ENCODE data around the gene PORCN. TPM values are rescaled to one million over a fixed set of nuclear protein-coding genes. Genes with fewer than 3 reads are reported as not detected.
A peak's percentile ranks its signal among the peaks of the same experiment; 100 is the strongest.

The PORCN gene
- total RNA-seq, 4 donors from 2014 or later = 15.0 to 21.5 (median 18.9) TPM

GRCh38 chrX:48538641-48539344 lies 30.0 kb downstream of the PORCN start:
- Histone ChIP-seq H3K27ac (replicated peaks in 1 of 4) (peak overlapping the region; percentile 88 to 92 (median 88)), H3K4me3 (peak overlapping the region; percentile 64 to 82 (median 70)), H3K4me1 (peaks cover 4 to 13% (median 11%) of the 10 kb centered on the region in 4 donors), H3K9me3 (no peaks in the 10 kb centered on the region), H3K27me3 (no peaks in the 10 kb centered on the region), H3K36me3 (peaks cover 0 to 10% (median 4%) of the 10 kb centered on the region in 4 donors)
- TF ChIP-seq POLR2A (IDR thresholded peaks at IDR 0.05; ENCODE audit: low read depth) (no peak), POLR2AphosphoS5 (IDR thresholded peaks at IDR 0.05) (no peak), CTCF (IDR thresholded peaks at IDR 0.05) (no peak), EP300 (IDR thresholded peaks at IDR 0.05) (no peak)
- WGBS = 84% methylated on average over 22 of the region's 23 CpGs
- DNase-seq (ENCODE audit: extremely low spot score) = no peak
- intact Hi-C loops (cut with DNase I) = no loop called here

- TF ChIP-seq CTCF (IDR thresholded peaks at IDR 0.05) = peak; percentile 32 to 49 (median 34)
- TF ChIP-seq POLR2A (IDR thresholded peaks at IDR 0.05; ENCODE audit: low read depth) = peak; percentile 29
- TF ChIP-seq EP300 (IDR thresholded peaks at IDR 0.05) = no peak
- peak; percentile 75 to 77 for TF ChIP-seq POLR2AphosphoS5 (IDR thresholded peaks at IDR 0.05)
- peak; percentile 99 for DNase-seq (ENCODE audit: extremely low spot score)
- Histone ChIP-seq H3K4me1 (peaks cover 4 to 13% (median 11%) of the 10 kb centered on the region in 4 donors), H3K4me3 (peak within 1 kb of the TSS; percentile 64 to 82 (median 70)), H3K27me3 (no peaks in the 10 kb centered on the region), H3K27ac (replicated peaks in 1 of 4) (peak within 1 kb of the TSS; percentile 88 to 92 (median 88)), H3K9me3 (no peaks in the 10 kb centered on the region), H3K36me3 (peaks cover 0 to 10% (median 5%) of the 10 kb centered on the region in 4 donors)
- intact Hi-C loops (cut with DNase I) = loop anchor here (2.0 kb wide), 1 partner anchor 33 kb away; no protein-coding TSS in a partner anchor
- 66% methylated on average over 33 of the region's 59 CpGs for WGBS
Observed at GRCh38 chrX:48539345-48540027, 30.7 kb downstream of the PORCN start, which contains the start of gene TBC1D25. Gene TBC1D25 (plus strand): TSS chrX:48539714. CDS start chrX:48539798, 84 bp downstream.

- WGBS = 55% methylated on average over 12 of the region's 12 CpGs
- H3K4me1 ChIP-seq = peaks cover 4 to 13% (median 11%) of the 10 kb centered on the region in 4 donors
- H3K27ac ChIP-seq (replicated peaks in 1 of 4) = peak overlapping the region; percentile 88 to 92 (median 88)
Observed at GRCh38 chrX:48540028-48540375, 31.2 kb downstream of the PORCN start.

GRCh38 chrX:48540480-48540879 lies 31.7 kb downstream of the PORCN start:
- H3K36me3 ChIP-seq = peaks cover 6 to 20% (median 13%) of the 10 kb centered on the region in 4 donors
- peaks cover 4 to 13% (median 11%) of the 10 kb centered on the region in 4 donors for H3K4me1 ChIP-seq
- H3K4me3 ChIP-seq = peak overlapping the region; percentile 64 to 82 (median 70)
- 81% methylated on average over 7 of the region's 7 CpGs for WGBS
- DNase-seq (ENCODE audit: extremely low spot score) = no peak
- TF ChIP-seq POLR2A (IDR thresholded peaks at IDR 0.05; ENCODE audit: low read depth) (no peak), POLR2AphosphoS5 (IDR thresholded peaks at IDR 0.05) (no peak), EP300 (IDR thresholded peaks at IDR 0.05) (no peak), CTCF (IDR thresholded peaks at IDR 0.05) (no peak)
- H3K27me3 ChIP-seq = no peaks in the 10 kb centered on the region
- H3K27ac ChIP-seq (replicated peaks in 1 of 4) = peak overlapping the region; percentile 88 to 92 (median 88)
- intact Hi-C loops (cut with DNase I) = loop anchor here (2.0 kb wide), 1 partner anchor 32 kb away; no protein-coding TSS in a partner anchor
- no peaks in the 10 kb centered on the region for H3K9me3 ChIP-seq

More at GRCh38 chrX:48540028-48540375, 31.2 kb downstream of the PORCN start:
- Histone ChIP-seq H3K36me3 (peaks cover 1 to 15% (median 10%) of the 10 kb centered on the region in 4 donors), H3K9me3 (no peaks in the 10 kb centered on the region), H3K27me3 (no peaks in the 10 kb centered on the region), H3K4me3 (peak overlapping the region; percentile 64 to 82 (median 70))
- no peak for DNase-seq (ENCODE audit: extremely low spot score)
- intact Hi-C loops (cut with DNase I) = loop anchor here (2.0 kb wide), 1 partner anchor 33 kb away; no protein-coding TSS in a partner anchor
- TF ChIP-seq POLR2A (IDR thresholded peaks at IDR 0.05; ENCODE audit: low read depth) (no peak), CTCF (IDR thresholded peaks at IDR 0.05) (peak in 1 of 3 experiments; percentile 3)
